ENCODE data around the gene RSBN1L. TPM values are rescaled to one million over a fixed set of nuclear protein-coding genes. Genes with fewer than 3 reads are reported as not detected.

The RSBN1L gene
- polyA plus RNA-seq, 1 donor from 2014 or later = 24.7 TPM

GRCh38 chr7:77653572-77653971 is 42.7 kb upstream of the RSBN1L start:
- no peaks in the 10 kb centered on the region for H3K9me2 ChIP-seq (ENCODE audit: insufficient read depth, low read length)
- H3K4me3 ChIP-seq (ENCODE audit: low read length) = no peak overlapping the region
- H3K27ac ChIP-seq (ENCODE audit: low read length) = no peak overlapping the region
- no peaks in the 10 kb centered on the region for H3K27me3 ChIP-seq (ENCODE audit: insufficient read depth, low read depth, low read length)
- TF ChIP-seq POLR2AphosphoS5 (IDR thresholded peaks at IDR 0.05) (no peak), RAD21 (conservative IDR thresholded peaks at IDR 0.05) (no peak)
- no peaks in the 10 kb centered on the region for H3K79me2 ChIP-seq (replicated peaks; ENCODE audit: insufficient read depth, low read length)
- H3K4me2 ChIP-seq (ENCODE audit: low read length) = no peak overlapping the region
- H3K36me3 ChIP-seq (ENCODE audit: insufficient read depth, low read length) = no peaks in the 10 kb centered on the region
- H3F3A ChIP-seq (ENCODE audit: insufficient read depth, low read length, poor library complexity, severe bottlenecking) = no peaks in the 10 kb centered on the region
- H2AFZ ChIP-seq (ENCODE audit: low read depth, low read length) = no peak overlapping the region
- H4K20me1 ChIP-seq (ENCODE audit: insufficient read depth) = no peaks in the 10 kb centered on the region
- H3K9ac ChIP-seq (ENCODE audit: low read length) = no peak overlapping the region
- H3K9me3 ChIP-seq (ENCODE audit: low read length) = no peaks in the 10 kb centered on the region

- no peaks in the 10 kb centered on the region for H3K79me2 ChIP-seq (replicated peaks; ENCODE audit: insufficient read depth, low read length)
- TF ChIP-seq POLR2AphosphoS5 (IDR thresholded peaks at IDR 0.05) = no peak
- no peak for TF ChIP-seq CTCF (IDR thresholded peaks at IDR 0.05; ENCODE audit: poor library complexity, severe bottlenecking)
- TF ChIP-seq REST (IDR thresholded peaks at IDR 0.05; ENCODE audit: borderline replicate concordance) = no peak
- TF ChIP-seq TAF1 (IDR thresholded peaks at IDR 0.05; ENCODE audit: low read depth) = no peak
- no peak for TF ChIP-seq RAD21 (conservative IDR thresholded peaks at IDR 0.05)
- no peak for TF ChIP-seq SMC3 (conservative IDR thresholded peaks at IDR 0.05; ENCODE audit: poor library complexity)
- no peak for TF ChIP-seq EP300 (conservative IDR thresholded peaks at IDR 0.05; ENCODE audit: poor library complexity, severe bottlenecking)
- TF ChIP-seq EZH2 (IDR thresholded peaks at IDR 0.05; ENCODE audit: borderline replicate concordance, insufficient read depth, low read length, poor library complexity, severe bottlenecking) = no peak
- no peak overlapping the region for H3K4me3 ChIP-seq (ENCODE audit: low read length)
- H3F3A ChIP-seq (ENCODE audit: insufficient read depth, low read length, poor library complexity, severe bottlenecking) = no peaks in the 10 kb centered on the region
- H2AFZ ChIP-seq (ENCODE audit: low read depth, low read length) = no peak overlapping the region
- H3K9me2 ChIP-seq (ENCODE audit: insufficient read depth, low read length) = no peaks in the 10 kb centered on the region
- H3K27ac ChIP-seq (ENCODE audit: low read length) = no peak overlapping the region
- H3K9me3 ChIP-seq (ENCODE audit: low read length) = no peaks in the 10 kb centered on the region
- H3K9ac ChIP-seq (ENCODE audit: low read length) = no peak overlapping the region
- no peaks in the 10 kb centered on the region for H3K36me3 ChIP-seq (ENCODE audit: insufficient read depth, low read length)
- no peaks in the 10 kb centered on the region for H4K20me1 ChIP-seq (ENCODE audit: insufficient read depth)
- no peaks in the 10 kb centered on the region for H3K27me3 ChIP-seq (ENCODE audit: insufficient read depth, low read depth, low read length)
- H3K4me2 ChIP-seq (ENCODE audit: low read length) = no peak overlapping the region
Measured at GRCh38 chr7:77655356-77655755, 40.9 kb upstream of the RSBN1L start.

- Histone ChIP-seq H4K20me1 (ENCODE audit: insufficient read depth) (no peaks in the 10 kb centered on the region), H2AFZ (ENCODE audit: low read depth, low read length) (no peak overlapping the region), H3K27me3 (ENCODE audit: insufficient read depth, low read depth, low read length) (no peaks in the 10 kb centered on the region), H3F3A (ENCODE audit: insufficient read depth, low read length, poor library complexity, severe bottlenecking) (no peaks in the 10 kb centered on the region), H3K4me2 (ENCODE audit: low read length) (no peak overlapping the region), H3K9me3 (ENCODE audit: low read length) (no peaks in the 10 kb centered on the region), H3K36me3 (ENCODE audit: insufficient read depth, low read length) (no peaks in the 10 kb centered on the region), H3K27ac (ENCODE audit: low read length) (no peak overlapping the region), H3K9me2 (ENCODE audit: insufficient read depth, low read length) (no peaks in the 10 kb centered on the region), H3K4me3 (ENCODE audit: low read length) (no peak overlapping the region), H3K79me2 (replicated peaks; ENCODE audit: insufficient read depth, low read length) (no peaks in the 10 kb centered on the region), H3K9ac (ENCODE audit: low read length) (no peak overlapping the region)
- TF ChIP-seq RAD21 (conservative IDR thresholded peaks at IDR 0.05) (no peak), REST (IDR thresholded peaks at IDR 0.05; ENCODE audit: borderline replicate concordance) (no peak), SMC3 (conservative IDR thresholded peaks at IDR 0.05; ENCODE audit: poor library complexity) (no peak), CTCF (IDR thresholded peaks at IDR 0.05; ENCODE audit: poor library complexity, severe bottlenecking) (no peak), EZH2 (IDR thresholded peaks at IDR 0.05; ENCODE audit: borderline replicate concordance, insufficient read depth, low read length, poor library complexity, severe bottlenecking) (no peak), EP300 (conservative IDR thresholded peaks at IDR 0.05; ENCODE audit: poor library complexity, severe bottlenecking) (no peak), MXI1 (conservative IDR thresholded peaks at IDR 0.05; ENCODE audit: poor library complexity, severe bottlenecking) (no peak), TAF1 (IDR thresholded peaks at IDR 0.05; ENCODE audit: low read depth) (no peak), POLR2AphosphoS5 (IDR thresholded peaks at IDR 0.05) (no peak)
Measured at GRCh38 chr7:77655836-77656455, 40.3 kb upstream of the RSBN1L start.
